MV-4-11 (cell line): ENCODE results near the gene PBX2.

ENCODE experiments used
- DNase-seq: peaks from one replicate; lab custom pipeline; 2025; lab: John Stamatoyannopoulos, UW

The PBX2 gene

GRCh38 chr6:32174416-32174815 lies 15.6 kb downstream of the PBX2 start:
- no peak for DNase-seq

GRCh38 chr6:32173051-32173727 lies 16.8 kb downstream of the PBX2 start:
- DNase-seq = no peak

GRCh38 chr6:32171234-32171633 lies 18.8 kb downstream of the PBX2 start:
- DNase-seq = no peak

GRCh38 chr6:32170294-32170693 lies 19.7 kb downstream of the PBX2 start:
- DNase-seq = no peak

- no peak for DNase-seq
These were observed 21.0 kb downstream of the PBX2 start for GRCh38 chr6:32168807-32169591.

- DNase-seq = no peak
These were observed 21.7 kb downstream of the PBX2 start for GRCh38 chr6:32168350-32168749.

GRCh38 chr6:32167761-32168262 lies 22.2 kb downstream of the PBX2 start:
- DNase-seq = no peak

- no peak for DNase-seq
These were observed 22.7 kb downstream of the PBX2 start for GRCh38 chr6:32167154-32167760.

- DNase-seq = no peak
These were observed 23.5 kb downstream of the PBX2 start for GRCh38 chr6:32166411-32167061.

- DNase-seq = no peak
These were observed 25.7 kb downstream of the PBX2 start, which contains the start of gene EGFL8 for GRCh38 chr6:32164295-32164694. Gene EGFL8 (plus strand): TSS chr6:32164595. CDS start chr6:32166166, 1,571 bp downstream.

GRCh38 chr6:32163559-32164258 lies 26.3 kb downstream of the PBX2 start:
- no peak for DNase-seq

GRCh38 chr6:32158052-32158451 lies 31.9 kb downstream of the PBX2 start:
- no peak for DNase-seq

- DNase-seq = no peak
These were observed 33.1 kb downstream of the PBX2 start for GRCh38 chr6:32156891-32157290.

GRCh38 chr6:32154514-32155161 lies 35.4 kb downstream of the PBX2 start:
- no peak for DNase-seq

GRCh38 chr6:32153564-32154513 lies 36.2 kb downstream of the PBX2 start, which contains the start of gene PPT2:
Gene PPT2 (plus strand): TSS chr6:32154141. CDS start chr6:32154595, 454 bp downstream.
- no peak for DNase-seq

- no peak for DNase-seq
These were observed 37.0 kb downstream of the PBX2 start for GRCh38 chr6:32152769-32153563.

- no peak for DNase-seq
These were observed 37.9 kb downstream of the PBX2 start, which contains the start of gene PRRT1 for GRCh38 chr6:32151863-32152768. Gene PRRT1 (minus strand): TSS chr6:32151939. CDS start chr6:32151827, 112 bp downstream.
